Neural cell (in vitro differentiated cells): ENCODE data around the gene MOB3A. TPM values are rescaled to one million over a fixed set of nuclear protein-coding genes. Genes with fewer than 3 reads are reported as not detected.

Experiments used
- H2AFZ ChIP-seq: fragments of 200-600, 300-800 bp; sonication (generic), shearing (Covaris generic); 2 replicates; pipeline ENCODE4 v1.6.0; 2014; ENCODE audit warnings: low read depth, mild to moderate bottlenecking, antibody characterized with exemption, low read length, moderate library complexity
- H3F3A ChIP-seq: fragments of 200-600 bp; shearing (Covaris generic); 2 replicates; pipeline ENCODE4 v1.6.1; 2016; ENCODE audit warnings: mild to moderate bottlenecking, moderate library complexity, mixed read lengths, antibody characterized with exemption, low read length; ENCODE audit not compliant: insufficient read depth, poor library complexity, severe bottlenecking
- H3K27ac ChIP-seq: fragments of 200-600, 300-800 bp; sonication (generic), shearing (Covaris generic); 2 replicates; pipeline ENCODE4 v1.5.1; 2014; ENCODE audit warnings: mild to moderate bottlenecking, low read length, moderate library complexity
- H3K27me3 ChIP-seq: fragments of 300-800, 200-600 bp; sonication (generic), shearing (Covaris generic); 2 replicates; pipeline ENCODE4 v1.6.0; 2014; ENCODE audit warnings: mild to moderate bottlenecking, low read depth, low read length, moderate library complexity; ENCODE audit not compliant: insufficient read depth
- H3K36me3 ChIP-seq: fragments of 300-800, 200-600 bp; sonication (generic), shearing (Covaris generic); 2 replicates; pipeline ENCODE4 v1.5.1; 2014; ENCODE audit warnings: mild to moderate bottlenecking, antibody characterized with exemption, low read length, moderate library complexity; ENCODE audit not compliant: insufficient read depth
- H3K4me2 ChIP-seq: fragments of 300-800, 200-600 bp; sonication (generic), shearing (Covaris generic); 2 replicates; pipeline ENCODE4 v1.6.0; 2014; ENCODE audit warnings: mild to moderate bottlenecking, low read length
- H3K4me3 ChIP-seq: fragments of 300-800, 200-600 bp; sonication (generic), shearing (Covaris generic); 2 replicates; pipeline ENCODE4 v1.5.1; 2014; ENCODE audit warnings: mild to moderate bottlenecking, low read length, moderate library complexity
- H3K79me2 ChIP-seq: fragments of 200-600 bp; shearing (Covaris generic); replicated peaks from 2 replicates; pipeline ENCODE4 v1.6.0; 2014; ENCODE audit warnings: mild to moderate bottlenecking, low read length, moderate library complexity; ENCODE audit not compliant: insufficient read depth
- H3K9ac ChIP-seq: fragments of 300-800, 200-600 bp; sonication (generic), shearing (Covaris generic); 2 replicates; pipeline ENCODE4 v1.6.1; 2016; ENCODE audit warnings: mild to moderate bottlenecking, low read length, mixed read lengths
- H3K9me2 ChIP-seq: fragments of 200-600 bp; shearing (Covaris generic); 2 replicates; pipeline ENCODE4 v1.6.1; 2016; ENCODE audit warnings: mild to moderate bottlenecking, low read length, mixed read lengths; ENCODE audit not compliant: insufficient read depth
- H3K9me3 ChIP-seq: fragments of 200-600, 300-800 bp; sonication (generic), shearing (Covaris generic); 2 replicates; pipeline ENCODE4 v1.6.1; 2016; ENCODE audit warnings: mild to moderate bottlenecking, mixed run types, low read length, moderate library complexity, mixed read lengths
- H4K20me1 ChIP-seq: fragments of 200-600 bp; shearing (Covaris generic); 2 replicates; pipeline ENCODE4 v1.6.1; 2016; ENCODE audit warnings: mild to moderate bottlenecking, mixed run types; ENCODE audit not compliant: insufficient read depth
- CTCF ChIP-seq: fragments of 450-650 bp; IDR thresholded peaks from 2 replicates; pipeline ENCODE4 v1.5.1; 2014; ENCODE audit warnings: antibody characterized with exemption, mild to moderate bottlenecking, moderate library complexity; ENCODE audit not compliant: poor library complexity, severe bottlenecking
- EP300 ChIP-seq: fragments of 450-650 bp; conservative IDR thresholded peaks from 2 replicates; pipeline ENCODE4 v1.6.1; 2014; ENCODE audit warnings: antibody characterized with exemption, mild to moderate bottlenecking, moderate library complexity; ENCODE audit not compliant: poor library complexity, severe bottlenecking
- EZH2 ChIP-seq: fragments of 200-600, 300-800 bp; shearing (Covaris generic), sonication (generic); IDR thresholded peaks from 2 replicates; pipeline ENCODE4 v1.6.1; 2014; ENCODE audit warnings: antibody characterized with exemption, low read length, borderline replicate concordance, mild to moderate bottlenecking; ENCODE audit not compliant: insufficient read depth, poor library complexity, severe bottlenecking
- MXI1 ChIP-seq: fragments of 450-650 bp; conservative IDR thresholded peaks from 2 replicates; pipeline ENCODE4 v1.6.1; 2014; ENCODE audit warnings: antibody characterized with exemption, mild to moderate bottlenecking; ENCODE audit not compliant: poor library complexity, severe bottlenecking
- POLR2AphosphoS5 ChIP-seq: IDR thresholded peaks from 2 replicates; pipeline ENCODE4 v1.6.1; 2012
- RAD21 ChIP-seq: fragments of 450-650 bp; conservative IDR thresholded peaks from 2 replicates; pipeline ENCODE4 v1.6.1; 2014; ENCODE audit warnings: antibody characterized with exemption, mild to moderate bottlenecking, moderate library complexity
- REST ChIP-seq: IDR thresholded peaks from 2 replicates; pipeline ENCODE4 v1.6.1; 2012; ENCODE audit warnings: borderline replicate concordance
- SMC3 ChIP-seq: fragments of 450-650 bp; conservative IDR thresholded peaks from 2 replicates; pipeline ENCODE4 v1.6.1; 2014; ENCODE audit warnings: antibody characterized with exemption, mild to moderate bottlenecking, moderate library complexity; ENCODE audit not compliant: poor library complexity
- TAF1 ChIP-seq: IDR thresholded peaks from 2 replicates; pipeline ENCODE4 v1.6.1; 2012; ENCODE audit warnings: low read depth
- polyA plus RNA-seq: library from polyadenylated mRNA; depleted of rRNA; stranded (reverse); fragments of >200 nt; gene quantifications from 2 replicates; pipeline ENCODE4 v1.2.3, GENCODE V29; 2014

The MOB3A gene
- polyA plus RNA-seq, 1 donor from 2014 or later: 5.8 TPM

GRCh38 chr19:2060884-2061494 lies 35.1 kb downstream of the MOB3A start:
- no peaks in the 10 kb centered on the region for H3K36me3 ChIP-seq
- H2AFZ ChIP-seq: peak overlapping the region; percentile 56
- H3K79me2 ChIP-seq: no peaks in the 10 kb centered on the region
- peak overlapping the region; percentile 91 for H3K4me3 ChIP-seq
- no peaks in the 10 kb centered on the region for H3F3A ChIP-seq
- H3K9me2 ChIP-seq: no peaks in the 10 kb centered on the region
- H4K20me1 ChIP-seq: no peaks in the 10 kb centered on the region
- TF ChIP-seq RAD21: peak; percentile 14
- peak; percentile 76 for TF ChIP-seq POLR2AphosphoS5
- TF ChIP-seq MXI1: peak; percentile 77
- no peak for TF ChIP-seq SMC3
- H3K9me3 ChIP-seq: no peaks in the 10 kb centered on the region
- H3K9ac ChIP-seq: peak overlapping the region; percentile 97
- peak overlapping the region; percentile 84 for H3K4me2 ChIP-seq
- peak overlapping the region; percentile 99 for H3K27ac ChIP-seq
- H3K27me3 ChIP-seq: no peaks in the 10 kb centered on the region

- Histone ChIP-seq H3K4me2 (peak overlapping the region; percentile 14), H4K20me1 (no peaks in the 10 kb centered on the region), H3K4me3 (peak overlapping the region; percentile 91), H3K79me2 (no peaks in the 10 kb centered on the region), H3K36me3 (no peaks in the 10 kb centered on the region), H3K27ac (peak overlapping the region; percentile 99), H3K9ac (peak overlapping the region; percentile 97), H3F3A (no peaks in the 10 kb centered on the region), H3K27me3 (no peaks in the 10 kb centered on the region), H2AFZ (no peak overlapping the region), H3K9me2 (no peaks in the 10 kb centered on the region), H3K9me3 (no peaks in the 10 kb centered on the region)
- TF ChIP-seq EP300 (no peak), CTCF (no peak), REST (no peak), SMC3 (no peak), RAD21 (no peak), POLR2AphosphoS5 (no peak), EZH2 (no peak), MXI1 (no peak), TAF1 (no peak)
Measured at GRCh38 chr19:2059422-2060201, 36.5 kb downstream of the MOB3A start.
